SK-N-SH (cell line): ENCODE data around the gene HOXA10.

Experiments
- CHD2 ChIP-seq: fragments of 150-350 bp; IDR thresholded peaks from 2 replicates; pipeline ENCODE4 v1.6.1; 2018; ENCODE audit warnings: low read length; ENCODE audit not compliant: partially characterized antibody
- EP300 ChIP-seq, 2 experiments: IDR thresholded peaks; 2 replicates each; pipeline versions ENCODE4 v1.4.0 to v1.6.1; 2012; ENCODE audit warnings: borderline replicate concordance in 1 of 2, low read depth in 1 of 2, low read length in 1 of 2
- GABPA ChIP-seq: IDR thresholded peaks from 2 replicates; pipeline ENCODE4 v1.4.0; 2012; ENCODE audit warnings: low read depth, mild to moderate bottlenecking
- JUND ChIP-seq: IDR thresholded peaks from 2 replicates; pipeline ENCODE4 v1.4.0; 2012
- RCOR1 ChIP-seq: fragments of 150-350 bp; IDR thresholded peaks from 2 replicates; pipeline ENCODE4 v1.6.1; 2017; ENCODE audit warnings: antibody characterized with exemption, low read length
- RFX5 ChIP-seq: IDR thresholded peaks from 2 replicates; pipeline ENCODE4 v1.6.1; 2012; ENCODE audit warnings: mild to moderate bottlenecking, improper control_type of control experiment, low read length
- SIN3A ChIP-seq: IDR thresholded peaks from 2 replicates; pipeline ENCODE4 v1.6.1; 2012; ENCODE audit warnings: low read depth, mild to moderate bottlenecking, low read length, moderate library complexity, borderline replicate concordance
- SMC3 ChIP-seq: IDR thresholded peaks from 2 replicates; pipeline ENCODE4 v1.6.1; 2012; ENCODE audit warnings: low read depth, low read length, improper control_type of control experiment
- TEAD4 ChIP-seq: IDR thresholded peaks from 2 replicates; pipeline ENCODE4 v1.4.0; 2012; ENCODE audit warnings: mild to moderate bottlenecking, borderline replicate concordance; ENCODE audit not compliant: insufficient read depth
- TF ChIP-seq, protein P1 (sequence below): fragments of 200-600 bp; sonication (generic); IDR thresholded peaks from 2 replicates; pipeline ENCODE4 v1.6.1; 2017; ENCODE audit warnings: antibody characterized with exemption, mild to moderate bottlenecking, moderate library complexity
- TF ChIP-seq, protein P2 (sequence below): IDR thresholded peaks from 2 replicates; pipeline ENCODE4 v1.4.0; 2012; ENCODE audit warnings: low read depth, borderline replicate concordance
- TF ChIP-seq, protein P3 (sequence below): IDR thresholded peaks from 2 replicates; pipeline ENCODE4 v1.6.1; 2012; ENCODE audit warnings: mild to moderate bottlenecking, low read depth, low read length, moderate library complexity

DNA sequence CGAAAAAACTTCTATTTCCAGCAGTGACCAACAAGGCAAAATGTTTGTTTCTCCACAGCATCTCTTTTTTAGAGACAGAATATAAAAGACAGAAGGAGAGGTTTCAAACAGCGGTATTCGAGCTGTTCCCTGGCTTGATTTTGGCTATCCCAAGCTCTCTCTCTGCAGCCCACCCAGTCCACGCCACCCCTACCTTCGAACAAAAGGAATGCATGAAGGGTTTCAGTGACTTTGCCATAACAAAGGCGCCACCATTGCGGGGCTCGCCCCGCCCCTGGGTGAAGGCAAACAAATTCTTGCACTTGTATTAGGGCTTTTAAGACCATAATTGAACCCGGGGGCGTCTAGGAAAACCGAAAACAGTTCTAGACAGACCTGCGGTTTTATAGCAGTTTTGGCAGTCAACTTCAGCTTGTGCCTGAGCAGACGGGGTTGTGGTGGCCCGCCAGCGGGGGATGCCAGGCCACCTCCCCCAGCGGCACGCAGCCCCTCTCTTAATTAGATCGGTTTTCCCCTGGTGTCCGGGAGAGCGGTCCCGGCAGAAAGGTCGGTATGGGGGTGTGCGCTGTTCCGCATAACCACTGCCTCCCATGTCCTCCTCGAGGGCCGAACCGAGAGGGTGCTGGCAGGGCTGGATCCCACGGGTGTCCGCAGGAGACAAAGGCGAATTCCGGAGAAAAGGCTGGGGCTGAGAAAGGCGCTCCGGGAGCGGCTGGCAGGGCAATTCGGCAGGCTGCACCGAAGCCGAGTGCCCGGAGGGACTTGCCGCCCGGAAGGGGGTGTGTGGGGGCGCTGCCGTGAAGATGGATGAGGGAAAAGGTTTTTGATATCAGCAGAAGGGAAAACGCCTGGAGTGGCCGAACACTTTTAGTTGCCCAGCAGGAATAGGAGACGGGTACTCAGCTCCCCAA, 13.6 kb upstream of the HOXA10 start:
- TF ChIP-seq, protein P1, sequence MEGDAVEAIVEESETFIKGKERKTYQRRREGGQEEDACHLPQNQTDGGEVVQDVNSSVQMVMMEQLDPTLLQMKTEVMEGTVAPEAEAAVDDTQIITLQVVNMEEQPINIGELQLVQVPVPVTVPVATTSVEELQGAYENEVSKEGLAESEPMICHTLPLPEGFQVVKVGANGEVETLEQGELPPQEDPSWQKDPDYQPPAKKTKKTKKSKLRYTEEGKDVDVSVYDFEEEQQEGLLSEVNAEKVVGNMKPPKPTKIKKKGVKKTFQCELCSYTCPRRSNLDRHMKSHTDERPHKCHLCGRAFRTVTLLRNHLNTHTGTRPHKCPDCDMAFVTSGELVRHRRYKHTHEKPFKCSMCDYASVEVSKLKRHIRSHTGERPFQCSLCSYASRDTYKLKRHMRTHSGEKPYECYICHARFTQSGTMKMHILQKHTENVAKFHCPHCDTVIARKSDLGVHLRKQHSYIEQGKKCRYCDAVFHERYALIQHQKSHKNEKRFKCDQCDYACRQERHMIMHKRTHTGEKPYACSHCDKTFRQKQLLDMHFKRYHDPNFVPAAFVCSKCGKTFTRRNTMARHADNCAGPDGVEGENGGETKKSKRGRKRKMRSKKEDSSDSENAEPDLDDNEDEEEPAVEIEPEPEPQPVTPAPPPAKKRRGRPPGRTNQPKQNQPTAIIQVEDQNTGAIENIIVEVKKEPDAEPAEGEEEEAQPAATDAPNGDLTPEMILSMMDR, result no peak
- TF ChIP-seq RFX5, result no peak
- no peak for TF ChIP-seq TEAD4
- no peak for TF ChIP-seq EP300 (IDR thresholded peaks at IDR 0.05; ENCODE audit: borderline replicate concordance in 1 of 2, low read depth in 1 of 2, low read length in 1 of 2)
- TF ChIP-seq GABPA, result no peak
- no peak for TF ChIP-seq SMC3
- no peak for TF ChIP-seq CHD2
- TF ChIP-seq RCOR1, result no peak
- no peak for TF ChIP-seq JUND
- no peak for TF ChIP-seq SIN3A
- TF ChIP-seq, protein P2, sequence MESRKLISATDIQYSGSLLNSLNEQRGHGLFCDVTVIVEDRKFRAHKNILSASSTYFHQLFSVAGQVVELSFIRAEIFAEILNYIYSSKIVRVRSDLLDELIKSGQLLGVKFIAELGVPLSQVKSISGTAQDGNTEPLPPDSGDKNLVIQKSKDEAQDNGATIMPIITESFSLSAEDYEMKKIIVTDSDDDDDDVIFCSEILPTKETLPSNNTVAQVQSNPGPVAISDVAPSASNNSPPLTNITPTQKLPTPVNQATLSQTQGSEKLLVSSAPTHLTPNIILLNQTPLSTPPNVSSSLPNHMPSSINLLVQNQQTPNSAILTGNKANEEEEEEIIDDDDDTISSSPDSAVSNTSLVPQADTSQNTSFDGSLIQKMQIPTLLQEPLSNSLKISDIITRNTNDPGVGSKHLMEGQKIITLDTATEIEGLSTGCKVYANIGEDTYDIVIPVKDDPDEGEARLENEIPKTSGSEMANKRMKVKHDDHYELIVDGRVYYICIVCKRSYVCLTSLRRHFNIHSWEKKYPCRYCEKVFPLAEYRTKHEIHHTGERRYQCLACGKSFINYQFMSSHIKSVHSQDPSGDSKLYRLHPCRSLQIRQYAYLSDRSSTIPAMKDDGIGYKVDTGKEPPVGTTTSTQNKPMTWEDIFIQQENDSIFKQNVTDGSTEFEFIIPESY, result no peak
- TF ChIP-seq, protein P3, sequence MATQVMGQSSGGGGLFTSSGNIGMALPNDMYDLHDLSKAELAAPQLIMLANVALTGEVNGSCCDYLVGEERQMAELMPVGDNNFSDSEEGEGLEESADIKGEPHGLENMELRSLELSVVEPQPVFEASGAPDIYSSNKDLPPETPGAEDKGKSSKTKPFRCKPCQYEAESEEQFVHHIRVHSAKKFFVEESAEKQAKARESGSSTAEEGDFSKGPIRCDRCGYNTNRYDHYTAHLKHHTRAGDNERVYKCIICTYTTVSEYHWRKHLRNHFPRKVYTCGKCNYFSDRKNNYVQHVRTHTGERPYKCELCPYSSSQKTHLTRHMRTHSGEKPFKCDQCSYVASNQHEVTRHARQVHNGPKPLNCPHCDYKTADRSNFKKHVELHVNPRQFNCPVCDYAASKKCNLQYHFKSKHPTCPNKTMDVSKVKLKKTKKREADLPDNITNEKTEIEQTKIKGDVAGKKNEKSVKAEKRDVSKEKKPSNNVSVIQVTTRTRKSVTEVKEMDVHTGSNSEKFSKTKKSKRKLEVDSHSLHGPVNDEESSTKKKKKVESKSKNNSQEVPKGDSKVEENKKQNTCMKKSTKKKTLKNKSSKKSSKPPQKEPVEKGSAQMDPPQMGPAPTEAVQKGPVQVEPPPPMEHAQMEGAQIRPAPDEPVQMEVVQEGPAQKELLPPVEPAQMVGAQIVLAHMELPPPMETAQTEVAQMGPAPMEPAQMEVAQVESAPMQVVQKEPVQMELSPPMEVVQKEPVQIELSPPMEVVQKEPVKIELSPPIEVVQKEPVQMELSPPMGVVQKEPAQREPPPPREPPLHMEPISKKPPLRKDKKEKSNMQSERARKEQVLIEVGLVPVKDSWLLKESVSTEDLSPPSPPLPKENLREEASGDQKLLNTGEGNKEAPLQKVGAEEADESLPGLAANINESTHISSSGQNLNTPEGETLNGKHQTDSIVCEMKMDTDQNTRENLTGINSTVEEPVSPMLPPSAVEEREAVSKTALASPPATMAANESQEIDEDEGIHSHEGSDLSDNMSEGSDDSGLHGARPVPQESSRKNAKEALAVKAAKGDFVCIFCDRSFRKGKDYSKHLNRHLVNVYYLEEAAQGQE, result no peak
